Measurements from ENCODE around the gene FOXN3. TPM values are rescaled to one million over a fixed set of nuclear protein-coding genes. Genes with fewer than 3 reads are reported as not detected.

FOXN3 gene
- total RNA-seq, 6 experiments from 2014 or later = 41.5 to 74.2 (median 55.8) TPM

GRCh38 chr14:89373185-89373584 is 43.8 kb downstream of the FOXN3 start:
- no peaks in the 10 kb centered on the region for H3K9me3 ChIP-seq
- no peak overlapping the region for H3K27ac ChIP-seq
- H3K36me3 ChIP-seq = no peaks in the 10 kb centered on the region
- H3K4me1 ChIP-seq = peaks cover 0 to 37% (median 17%) of the 10 kb centered on the region in 4 donors
- DNase-seq (no peak), ATAC-seq (no peak)
- TF ChIP-seq CTCF (IDR thresholded peaks at IDR 0.05) (no peak), POLR2A (IDR thresholded peaks at IDR 0.05) (no peak)
- H3K4me3 ChIP-seq = no peak overlapping the region
- H3K27me3 ChIP-seq = no peaks in the 10 kb centered on the region
- intact Hi-C loops (cut with DNase I) = loop anchor here in 1 of 2 donors (5.0 kb wide), 1 partner anchor 39 kb away; no protein-coding TSS in a partner anchor
- 44% methylated on average over 2 of the region's 2 CpGs for WGBS (ENCODE audit: insufficient coverage, low coverage, low lambda C conversion rate, missing lambda C conversion rate)

- DNase-seq (no peak), ATAC-seq (no peak)
- Histone ChIP-seq H3K9me3 (no peaks in the 10 kb centered on the region), H3K27me3 (no peaks in the 10 kb centered on the region), H3K27ac (no peak overlapping the region), H3K4me3 (no peak overlapping the region), H3K36me3 (no peaks in the 10 kb centered on the region), H3K4me1 (peaks cover 0 to 44% (median 20%) of the 10 kb centered on the region in 4 donors)
- intact Hi-C loops (cut with DNase I) = loop anchor here in 1 of 2 donors (5.0 kb wide), 1 partner anchor 40 kb away; no protein-coding TSS in a partner anchor
- 80% methylated on average over 2 of the region's 2 CpGs for WGBS (ENCODE audit: insufficient coverage, low coverage, low lambda C conversion rate, missing lambda C conversion rate)
- no peak for TF ChIP-seq CTCF (IDR thresholded peaks at IDR 0.05)
- TF ChIP-seq POLR2A (IDR thresholded peaks at IDR 0.05) = no peak
Observed at GRCh38 chr14:89372512-89372883, 44.5 kb downstream of the FOXN3 start.

GRCh38 chr14:89371585-89372511 is 45.2 kb downstream of the FOXN3 start:
- 81% methylated on average over 5 of the region's 10 CpGs for WGBS (ENCODE audit: insufficient coverage, low coverage, low lambda C conversion rate, missing lambda C conversion rate)
- Histone ChIP-seq H3K27ac (peak overlapping the region in 1 of 3 donors; percentile 82), H3K27me3 (no peaks in the 10 kb centered on the region), H3K9me3 (no peaks in the 10 kb centered on the region), H3K4me1 (peaks cover 0 to 44% (median 22%) of the 10 kb centered on the region in 4 donors), H3K36me3 (no peaks in the 10 kb centered on the region), H3K4me3 (no peak overlapping the region)
- no peak for TF ChIP-seq CTCF (IDR thresholded peaks at IDR 0.05)
- TF ChIP-seq POLR2A (IDR thresholded peaks at IDR 0.05) = no peak
- no peak for ATAC-seq
- DNase-seq = no peak
- intact Hi-C loops (cut with DNase I) = loop anchor here in 1 of 2 donors (5.0 kb wide), 1 partner anchor 40 kb away; no protein-coding TSS in a partner anchor

GRCh38 chr14:89370781-89371180 is 46.3 kb downstream of the FOXN3 start:
- no peaks in the 10 kb centered on the region for H3K36me3 ChIP-seq
- peaks cover 0 to 55% (median 25%) of the 10 kb centered on the region in 4 donors for H3K4me1 ChIP-seq
- intact Hi-C loops (cut with DNase I) = loop anchor here in 1 of 2 donors (5.0 kb wide), 1 partner anchor 42 kb away; no protein-coding TSS in a partner anchor
- TF ChIP-seq CTCF (IDR thresholded peaks at IDR 0.05) (no peak), POLR2A (IDR thresholded peaks at IDR 0.05) (no peak)
- no peaks in the 10 kb centered on the region for H3K27me3 ChIP-seq
- no peaks in the 10 kb centered on the region for H3K9me3 ChIP-seq
- H3K4me3 ChIP-seq = no peak overlapping the region
- DNase-seq = no peak
- H3K27ac ChIP-seq = peak overlapping the region in 2 of 3 donors; percentile 1 to 82
- 53% methylated on average over 7 of the region's 7 CpGs for WGBS (ENCODE audit: insufficient coverage, low coverage, low lambda C conversion rate, missing lambda C conversion rate)
- ATAC-seq = no peak
